HG03108 (cell line): ENCODE measurements around the gene PHOX2B.

Experiments used
- ATAC-seq: cut with Tn5 transposase; IDR thresholded peaks from one replicate; pipeline ENCODE4 v1.9.1; 2021; ENCODE audit warnings: moderate library complexity; ENCODE audit not compliant: unreplicated experiment

Gene PHOX2B

DNA sequence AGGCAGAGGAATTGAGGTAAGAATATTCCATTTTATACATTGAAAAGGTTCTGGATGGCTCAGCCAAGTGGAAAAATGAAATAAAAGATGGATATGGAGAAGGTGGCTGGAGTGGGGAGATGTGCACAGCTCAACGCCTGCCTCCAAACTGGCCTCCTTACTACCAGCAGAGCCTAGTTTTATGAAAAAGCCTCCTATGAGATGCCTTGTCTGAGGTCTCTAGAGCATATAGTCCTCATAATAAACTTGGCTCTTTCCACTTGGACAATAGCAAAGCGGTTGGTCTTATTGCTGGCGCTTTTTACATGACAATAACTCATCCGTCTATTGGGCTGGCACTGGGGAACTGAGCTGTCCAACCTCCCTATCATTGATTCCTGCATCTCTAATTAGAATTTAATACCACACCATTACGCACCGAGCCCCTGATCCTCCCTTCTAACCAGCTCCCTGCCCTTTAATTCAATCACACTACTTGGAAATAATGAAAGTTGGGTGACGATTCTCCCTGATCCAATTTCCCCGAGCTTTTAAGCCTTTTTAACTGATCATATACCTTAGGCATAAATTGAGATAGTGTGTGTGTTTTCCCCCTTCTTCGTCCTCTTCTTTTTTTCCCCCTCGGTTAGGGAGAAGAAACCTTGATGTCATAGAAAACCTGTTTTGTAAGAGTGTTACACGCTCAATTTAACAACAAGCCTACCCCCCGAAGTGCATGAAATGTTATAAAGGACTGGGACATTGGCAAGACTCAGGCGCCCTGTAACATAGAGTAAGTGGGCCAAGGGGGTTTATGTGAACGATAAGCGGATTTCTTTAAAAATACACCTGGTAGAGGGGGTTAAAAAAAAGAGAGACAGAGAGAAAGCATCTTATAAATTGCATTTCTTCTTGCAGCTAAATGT is at the start of gene PHOX2B:
Gene PHOX2B (minus strand): TSS at position 155 of the 905 bp plus-strand sequence. CDS start 115 bp downstream, at position 40.
- ATAC-seq, result no peak

DNA sequence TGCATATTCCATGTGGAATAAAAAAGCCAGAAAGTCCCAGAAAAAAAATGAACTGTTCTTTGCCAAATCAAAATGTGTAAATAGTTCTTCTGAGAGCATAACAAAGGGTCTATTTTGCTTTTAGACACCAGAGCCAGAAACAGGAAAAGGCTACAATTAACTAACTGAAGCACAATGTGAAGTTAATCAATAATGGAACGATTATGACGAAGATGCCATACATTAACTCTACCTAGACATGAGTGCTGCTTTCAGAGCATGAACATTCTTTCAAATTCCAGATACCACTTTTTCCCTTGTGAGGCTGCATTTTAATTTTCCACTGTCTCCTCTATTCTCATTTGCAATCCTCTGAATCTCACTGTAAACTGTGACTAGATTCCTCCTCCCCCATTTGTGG is 48.7 kb upstream of the PHOX2B start:
- no peak for ATAC-seq

DNA sequence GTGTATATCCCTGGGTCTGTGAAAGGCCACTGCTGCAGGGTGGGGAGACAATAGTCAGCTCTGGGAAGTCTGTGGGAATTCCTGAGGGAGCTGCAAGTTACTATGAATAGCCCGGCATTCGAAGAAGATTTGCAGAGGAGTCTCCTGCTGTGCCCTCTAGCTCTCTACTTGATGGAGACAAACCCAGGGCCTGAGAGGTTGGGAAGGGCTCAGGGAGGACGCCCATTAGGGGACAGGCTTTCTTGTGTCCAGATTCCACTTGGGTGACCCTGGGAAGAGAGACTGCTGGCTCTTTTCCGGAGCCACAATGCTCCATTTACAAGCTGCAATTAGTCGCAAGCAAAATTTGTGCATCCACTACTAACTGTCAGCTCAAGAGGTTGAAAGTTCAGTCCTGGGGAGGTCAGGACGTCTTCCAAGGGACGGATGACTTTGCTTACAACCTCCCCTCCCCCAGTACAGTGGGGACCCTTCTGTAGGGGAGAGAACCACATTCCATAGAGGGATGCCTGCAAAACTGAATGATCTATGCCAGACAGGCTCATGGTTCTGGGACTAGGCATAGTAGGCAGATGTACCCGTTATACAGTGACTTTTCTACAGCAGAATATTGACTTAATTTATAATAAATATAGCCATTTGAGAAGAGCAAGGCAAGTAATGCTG is 48.2 kb upstream of the PHOX2B start:
- no peak for ATAC-seq

DNA sequence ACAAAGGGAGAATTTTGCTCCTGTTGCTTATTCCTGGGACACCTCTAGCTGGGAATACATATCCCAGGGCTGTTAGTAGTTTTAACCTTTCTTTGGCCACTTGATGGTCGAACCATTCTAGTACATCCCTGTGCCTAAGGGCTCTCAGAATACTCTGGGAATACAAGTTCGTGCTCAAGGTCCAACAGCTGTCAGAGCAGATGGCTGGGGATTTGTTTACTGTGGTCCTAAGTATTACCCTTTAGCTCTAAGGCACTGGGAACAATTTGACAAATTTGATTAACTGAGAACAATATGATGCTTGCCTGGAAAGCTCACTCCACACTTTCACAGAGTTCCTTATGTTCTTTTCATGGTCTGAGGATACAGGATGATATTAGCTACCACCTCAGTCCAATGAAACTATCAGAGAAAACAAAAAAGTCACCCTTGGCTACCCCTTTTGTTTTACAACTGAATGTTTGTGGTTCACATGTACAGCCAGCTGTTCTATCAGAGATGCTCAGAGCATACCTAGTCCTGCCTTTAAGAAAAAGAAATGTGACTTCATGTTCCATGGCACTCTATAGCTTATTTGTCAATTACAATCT is 47.4 kb upstream of the PHOX2B start:
- no peak for ATAC-seq

DNA sequence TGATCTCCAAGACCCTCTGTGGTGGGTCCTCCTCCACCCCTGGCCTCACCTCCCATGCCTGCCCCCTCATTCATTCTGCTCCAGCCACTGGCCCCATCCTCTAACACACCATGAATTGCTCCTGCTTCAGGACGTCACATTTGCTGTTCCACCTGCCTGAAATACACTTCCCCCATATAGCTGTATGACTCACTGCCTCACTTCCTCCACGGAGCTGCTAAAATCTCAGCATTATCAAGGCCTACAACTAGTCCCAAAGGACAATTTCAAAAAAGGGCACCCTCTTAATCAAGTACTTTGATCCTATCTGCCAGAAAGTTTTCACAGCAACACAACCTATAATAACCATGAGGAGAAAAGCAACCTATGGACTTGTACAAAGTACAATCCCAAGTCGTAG is 43.6 kb upstream of the PHOX2B start:
- no peak for ATAC-seq

DNA sequence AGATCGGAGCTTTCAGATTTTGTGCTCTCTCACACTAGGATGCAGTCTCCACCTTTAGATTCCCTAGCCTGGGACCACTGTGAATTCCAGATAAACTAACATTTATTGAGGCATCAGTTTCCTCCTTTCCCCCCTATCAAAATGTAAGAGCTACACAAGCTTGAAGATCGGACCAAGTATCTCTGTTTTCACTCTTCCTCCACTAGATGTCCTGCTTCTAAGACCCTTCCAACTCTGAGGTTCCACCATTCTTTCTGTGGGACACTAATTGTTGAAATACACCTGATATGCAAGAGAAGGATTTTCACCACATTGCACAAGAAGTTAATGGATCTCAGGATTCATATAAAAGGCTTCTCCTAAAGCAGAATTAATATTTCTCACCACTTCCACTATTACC is 43.0 kb upstream of the PHOX2B start:
- no peak for ATAC-seq

DNA sequence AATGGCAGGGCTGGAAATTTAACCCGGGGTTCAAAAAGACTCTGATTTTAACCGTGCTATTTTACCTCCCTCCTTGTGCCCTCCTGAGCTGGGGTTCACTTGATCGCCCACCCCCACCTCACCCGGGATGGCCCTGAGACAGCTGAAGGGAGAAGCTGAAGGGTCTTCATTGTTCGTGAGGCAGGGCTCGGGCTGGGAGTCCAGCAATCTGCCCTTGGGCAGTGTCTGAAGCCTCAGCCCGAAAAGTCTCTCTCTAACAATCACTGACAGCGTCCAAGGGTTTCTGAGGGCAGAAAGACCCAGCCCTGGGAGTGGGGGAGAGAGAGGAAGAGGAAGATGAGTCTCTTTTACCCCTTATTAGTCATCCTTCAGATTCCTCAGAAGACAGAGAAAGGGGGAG is 39.4 kb upstream of the PHOX2B start:
- no peak for ATAC-seq

DNA sequence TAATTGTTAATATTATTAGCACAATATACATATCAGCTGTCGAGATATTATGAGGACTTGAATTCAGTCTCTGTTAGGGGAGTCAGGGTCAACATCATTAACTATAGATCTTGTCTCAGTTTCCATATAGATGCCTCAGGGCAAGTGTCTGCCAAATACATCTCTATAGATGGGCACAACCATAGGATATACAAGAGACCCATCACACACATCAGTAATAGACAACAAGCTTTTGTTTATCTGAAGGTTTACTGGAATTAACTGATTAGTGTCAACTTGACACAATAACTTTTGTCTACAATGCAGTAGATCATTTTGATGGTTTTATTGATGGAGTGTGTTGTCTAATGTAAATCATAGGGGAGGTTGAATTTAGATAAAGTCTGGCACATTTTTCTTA is 37.1 kb upstream of the PHOX2B start:
- ATAC-seq, result no peak

DNA sequence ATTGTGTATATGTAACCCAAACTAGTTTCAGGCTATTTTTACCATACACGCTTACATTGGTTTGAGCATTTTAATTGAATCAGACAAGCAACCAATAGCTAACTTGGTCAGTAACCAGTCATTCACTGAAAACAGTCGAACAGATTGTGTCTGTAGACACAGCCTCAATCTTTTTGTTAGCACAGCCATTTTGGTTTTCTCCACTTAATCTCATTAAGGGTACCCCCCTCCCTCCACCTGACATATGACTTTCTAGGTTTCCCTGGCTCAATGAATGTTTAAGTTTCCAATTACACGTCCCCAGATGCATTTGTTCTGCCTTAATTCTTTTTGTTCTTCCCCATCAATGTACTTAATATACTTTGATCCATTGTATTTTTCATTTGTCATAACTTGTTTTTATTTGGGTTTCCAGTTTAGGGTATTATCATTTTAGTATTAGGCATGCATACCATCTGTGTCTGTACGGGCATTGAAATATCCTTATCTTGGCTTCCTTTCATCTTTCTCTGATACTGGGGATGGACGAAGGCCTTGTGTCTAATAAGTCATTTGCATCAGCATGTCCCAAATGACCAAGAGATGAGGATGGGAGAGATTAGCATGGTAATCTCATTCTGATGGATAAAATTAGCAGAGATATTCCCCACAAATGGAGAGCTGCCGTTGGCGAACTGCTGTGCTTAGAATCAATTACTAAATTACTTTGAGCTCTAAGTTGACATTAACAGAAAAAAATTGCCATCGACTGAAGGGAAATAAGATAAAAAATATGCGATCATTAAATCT is 35.9 kb upstream of the PHOX2B start:
- ATAC-seq, result no peak

DNA sequence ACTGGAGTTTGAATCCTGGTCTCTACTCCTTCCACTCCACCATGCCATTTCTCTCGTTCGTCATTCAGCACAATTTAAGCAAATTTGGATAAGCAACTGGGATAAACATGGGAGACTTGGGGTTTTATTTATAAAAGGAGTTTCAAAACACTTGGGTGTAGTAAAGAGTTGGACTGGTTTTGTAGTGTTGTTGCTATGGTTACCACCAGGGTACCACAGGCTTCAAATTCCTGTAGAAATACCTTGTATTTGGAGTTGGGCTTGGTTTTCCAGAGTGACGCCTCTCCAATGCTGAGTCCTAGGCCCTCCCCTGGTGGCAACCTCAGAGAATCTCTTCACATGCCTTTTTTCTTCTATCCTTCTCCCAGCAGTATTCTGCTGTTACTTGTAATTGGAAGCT is 27.9 kb upstream of the PHOX2B start:
- ATAC-seq, result no peak

DNA sequence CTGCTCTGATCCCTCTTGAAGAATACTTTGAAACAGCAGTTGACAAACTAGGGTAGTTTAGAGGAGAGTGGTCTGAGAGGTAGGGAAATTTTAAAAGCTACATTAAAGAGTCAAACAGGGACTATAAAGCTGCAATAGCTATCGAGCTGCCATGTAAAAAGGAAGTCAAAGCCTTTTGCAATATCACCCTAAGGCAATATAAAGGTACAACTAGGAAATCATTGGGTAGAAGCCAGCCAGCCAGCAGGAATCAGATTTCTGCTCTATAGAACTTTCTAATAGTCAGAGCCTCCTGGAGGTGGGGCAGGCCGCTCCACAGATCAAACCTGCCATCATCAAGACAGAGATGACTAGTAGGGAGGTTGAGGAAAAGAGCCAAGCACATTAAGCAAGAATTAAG is 15.2 kb upstream of the PHOX2B start:
- no peak for ATAC-seq

DNA sequence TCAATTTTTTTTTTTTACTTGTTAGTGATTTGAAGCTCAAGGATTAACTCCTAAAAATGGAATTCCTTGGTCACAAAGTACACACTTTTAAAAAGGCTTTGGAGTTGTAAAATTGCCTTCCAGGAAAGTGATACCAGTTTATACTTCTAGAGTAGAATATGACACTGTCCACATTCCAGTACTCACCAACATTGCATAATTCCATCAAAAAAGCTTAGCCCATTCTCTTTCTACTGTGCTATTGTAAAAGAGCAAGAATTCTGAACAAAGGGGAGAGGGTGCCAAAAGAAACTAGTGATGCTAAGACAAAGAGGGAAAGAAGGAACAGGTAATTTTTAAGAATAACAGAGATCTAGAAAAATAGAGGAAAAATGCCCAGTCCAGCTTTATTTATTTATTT is 10.4 kb upstream of the PHOX2B start:
- ATAC-seq, result no peak

DNA sequence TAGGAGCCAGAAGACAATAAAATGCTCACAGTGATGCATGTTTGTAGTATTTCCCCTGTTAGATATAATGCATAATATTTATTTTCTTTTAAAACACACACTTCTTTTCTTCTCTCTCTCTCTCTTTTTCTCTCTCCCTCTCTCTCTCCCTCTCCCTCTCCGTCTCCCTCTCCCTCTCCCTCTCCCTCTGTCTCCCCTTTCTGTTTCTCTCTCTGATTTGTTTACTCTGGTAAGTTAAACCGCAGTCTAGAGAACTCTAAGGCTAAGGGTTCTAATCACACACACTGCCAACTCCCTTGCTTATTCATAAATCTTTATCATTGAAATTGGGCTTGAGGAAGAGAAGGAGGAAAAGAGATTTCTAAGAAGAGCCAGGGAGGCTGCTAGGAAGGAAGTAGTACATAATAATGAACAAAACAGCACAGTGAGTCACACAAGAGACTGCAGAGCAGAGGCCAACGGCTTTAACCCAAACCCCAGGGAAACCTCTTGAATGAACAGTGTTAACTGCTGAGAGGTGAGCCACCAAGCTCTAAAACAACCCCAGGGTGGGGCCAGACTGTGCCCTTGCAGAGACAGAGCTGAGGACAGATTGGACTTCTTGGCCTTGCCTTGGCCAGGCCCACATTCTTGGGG is 9.1 kb upstream of the PHOX2B start:
- ATAC-seq, result no peak

DNA sequence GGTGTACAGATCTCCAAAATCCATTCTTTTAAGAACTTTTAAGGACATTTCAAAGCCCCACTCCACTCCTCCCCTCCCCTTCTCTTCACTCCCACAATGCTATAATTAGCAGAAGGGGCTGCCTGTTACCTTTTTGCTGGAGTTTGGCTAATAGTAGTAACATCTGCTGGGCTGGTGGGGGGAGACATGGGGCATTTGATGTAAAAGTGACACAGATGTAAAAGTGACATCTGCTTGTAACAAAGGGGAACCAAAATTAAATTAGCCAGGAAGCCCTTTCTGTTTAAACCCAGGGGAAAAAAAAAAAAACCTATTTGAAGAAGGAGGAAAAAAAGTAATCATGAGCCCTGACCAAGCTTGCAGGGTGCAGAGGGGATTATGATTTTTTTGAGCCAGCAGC is 5.4 kb upstream of the PHOX2B start:
- ATAC-seq, result no peak

DNA sequence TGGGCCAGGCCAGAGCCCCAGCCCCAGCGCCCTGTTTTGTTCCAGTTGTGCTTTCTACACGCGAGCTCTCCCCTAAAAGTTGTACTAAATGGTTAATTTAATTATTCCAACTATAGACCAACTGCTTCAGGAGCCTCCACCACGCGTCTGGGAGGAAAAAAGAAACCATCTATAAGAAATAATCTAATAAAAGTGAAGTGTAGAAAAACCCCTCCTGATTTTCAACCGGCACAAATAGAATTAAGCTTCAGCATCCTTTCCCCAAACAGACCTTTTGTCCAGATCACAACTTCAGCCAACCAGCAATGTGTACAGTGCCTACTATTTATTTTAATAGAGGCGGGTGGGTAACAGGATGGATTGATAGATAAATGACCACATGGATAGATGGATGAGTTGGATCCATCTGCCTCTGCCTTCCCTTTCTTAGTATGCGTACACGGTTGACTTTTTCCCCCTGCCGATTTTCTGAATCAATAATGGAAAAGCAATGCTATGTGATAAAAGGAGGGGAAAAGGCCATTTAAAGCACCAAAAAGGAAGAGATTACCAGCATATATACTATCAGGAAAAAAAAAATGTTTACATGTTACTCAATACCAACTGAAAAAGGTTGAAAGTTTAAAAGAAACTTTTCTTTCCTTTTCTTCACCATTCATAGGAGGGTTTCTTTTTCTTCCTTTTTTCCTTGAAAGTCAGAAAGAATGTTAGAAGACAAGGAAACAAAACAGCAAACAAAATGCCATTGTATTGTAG is 3.7 kb upstream of the PHOX2B start:
- no peak for ATAC-seq

DNA sequence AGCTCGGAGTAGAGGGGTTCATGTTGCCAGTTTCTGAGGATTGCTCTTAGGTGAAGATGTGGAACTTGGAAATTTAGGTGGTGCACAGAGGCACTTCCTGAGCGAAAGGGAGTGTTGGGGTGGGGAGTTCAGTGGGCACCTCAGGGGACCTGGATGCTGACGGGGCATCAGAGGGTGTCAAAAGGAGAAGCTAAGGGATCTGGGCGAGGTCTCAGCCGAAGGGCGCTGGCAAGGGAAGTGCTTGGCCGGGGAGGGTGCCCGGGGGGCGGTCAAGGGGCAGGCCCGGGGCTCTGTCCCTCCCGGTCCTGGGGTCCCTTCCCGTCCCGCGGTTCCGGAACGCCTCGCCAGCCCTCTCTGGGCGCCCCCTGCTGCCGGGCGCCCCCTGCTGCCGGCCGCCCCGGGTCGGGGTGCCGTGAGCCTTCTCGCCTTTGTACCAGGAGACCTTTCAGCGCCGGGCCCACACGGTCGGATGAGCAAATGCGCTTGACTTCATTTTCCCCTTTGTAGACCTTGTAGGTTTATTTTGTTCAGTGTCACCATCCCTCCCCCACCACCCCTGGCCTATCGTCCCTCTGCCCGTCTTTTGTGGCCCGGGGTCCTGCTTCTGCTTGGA is 3.0 kb upstream of the PHOX2B start:
- ATAC-seq, result no peak

DNA sequence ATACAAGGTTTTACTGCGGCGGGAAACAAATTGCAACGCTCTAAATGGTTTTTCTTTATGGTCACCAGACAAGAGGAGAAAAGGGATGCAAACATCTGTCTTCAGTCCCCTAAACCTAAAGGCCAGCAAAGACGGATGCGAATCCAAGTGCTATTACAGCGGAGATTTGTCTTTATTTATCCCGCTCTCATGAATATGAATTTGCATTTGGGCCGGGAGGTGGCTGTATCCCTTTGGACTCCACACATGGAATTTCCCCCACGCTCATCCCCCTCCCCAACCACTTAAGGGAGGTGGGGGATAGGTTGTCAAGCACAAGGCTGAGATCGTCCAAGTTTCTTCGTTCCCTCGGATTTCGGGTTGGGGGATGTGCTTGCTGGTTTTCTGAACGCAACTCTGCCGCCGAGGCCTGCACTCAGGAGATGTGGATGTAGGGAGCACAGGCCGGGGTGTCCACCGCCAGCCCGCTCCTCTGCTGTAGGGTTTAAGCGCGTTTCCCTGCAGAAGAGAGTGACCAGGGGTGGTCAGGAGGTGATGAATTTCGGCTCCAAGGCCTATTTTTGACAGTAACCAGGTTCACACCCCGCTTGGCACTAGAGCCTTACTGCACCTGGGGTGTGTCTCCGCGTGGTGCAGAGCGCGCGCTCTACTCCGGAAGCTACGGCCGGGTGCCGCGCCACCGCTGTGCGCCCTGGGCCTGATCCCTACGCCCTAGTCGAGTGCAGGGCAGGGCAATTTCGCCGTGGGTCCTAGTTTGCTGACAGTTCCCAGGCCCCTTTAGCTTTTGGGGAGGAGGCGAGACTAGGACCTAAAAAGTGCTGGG is 2.3 kb upstream of the PHOX2B start:
- ATAC-seq, result no peak

DNA sequence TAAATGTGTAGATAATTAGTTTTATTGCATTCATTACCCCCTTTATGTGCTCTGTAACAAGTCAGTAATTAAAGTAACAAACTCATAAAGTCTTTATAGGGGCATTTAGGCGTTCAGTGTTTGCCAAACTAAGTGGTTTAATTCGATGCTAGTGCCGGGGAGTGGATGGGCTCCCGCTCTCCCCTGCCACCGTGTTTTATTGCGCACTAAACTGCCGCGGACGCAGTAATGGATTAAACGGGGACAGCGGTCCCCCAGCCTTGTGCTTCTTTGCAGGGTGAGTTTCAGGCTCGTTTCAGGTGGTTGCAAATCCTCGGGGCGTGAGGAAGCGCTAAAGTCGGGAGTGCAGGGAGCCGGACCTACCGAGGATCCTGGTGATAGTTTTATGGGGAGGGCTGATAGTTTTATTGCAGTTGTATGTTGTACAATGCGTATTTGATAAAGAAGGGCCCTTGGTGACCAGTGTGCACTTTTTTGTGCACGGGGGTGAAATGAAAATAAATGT is 1.6 kb upstream of the PHOX2B start:
- no peak for ATAC-seq

DNA sequence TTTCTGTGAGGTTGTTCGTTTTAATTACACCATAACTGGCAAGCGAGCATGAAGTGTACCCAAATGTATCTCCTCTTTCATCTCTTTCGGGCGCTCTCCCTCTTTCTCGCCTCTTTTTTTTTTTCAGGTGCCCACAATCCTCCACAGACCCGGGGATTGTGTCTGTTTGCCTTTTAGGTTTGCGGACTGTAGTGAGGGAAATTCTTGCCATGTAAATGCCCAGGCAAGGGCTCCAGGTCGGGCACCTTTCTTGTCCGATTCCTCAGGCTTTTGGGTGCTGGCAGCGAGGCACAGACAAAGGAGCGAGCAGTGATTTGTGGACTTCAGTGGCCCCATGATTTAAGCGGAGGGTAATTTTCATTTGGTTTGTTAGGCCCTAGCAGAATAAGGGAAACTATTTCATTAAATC is 1.1 kb upstream of the PHOX2B start:
- no peak for ATAC-seq
